ENCODE data around the gene TIMM8A.
A peak's percentile ranks its signal among the peaks of the same experiment; 100 is the strongest.
"Not testable (repeated sequence)": the region's sequence is repeated elsewhere in the genome, so short reads cannot be mapped to it uniquely, and the experiment has no call there.

The TIMM8A gene

GRCh38 chrX:101357166-101357795 is 8.7 kb upstream of the TIMM8A start:
- DNase-seq: no peak

- no peak for DNase-seq
Measured at GRCh38 chrX:101349193-101349562, 636 bp upstream of the TIMM8A start.

- DNase-seq: peak; percentile 6
Measured at GRCh38 chrX:101347859-101348451, 587 bp downstream of the TIMM8A start.

GRCh38 chrX:101337776-101338271 is 10.7 kb downstream of the TIMM8A start:
- no peak for DNase-seq

GRCh38 chrX:101334310-101334709 is 14.2 kb downstream of the TIMM8A start:
- not testable (repeated sequence) for DNase-seq

- not testable (repeated sequence) for DNase-seq
Measured at GRCh38 chrX:101326600-101326999, 21.9 kb downstream of the TIMM8A start.

- no peak for DNase-seq
Measured at GRCh38 chrX:101303790-101304189, 44.8 kb downstream of the TIMM8A start.
